H1 (cell line): ENCODE measurements around the gene GREM2. TPM values are rescaled to one million over a fixed set of nuclear protein-coding genes. Genes with fewer than 3 reads are reported as not detected.

Experiments
- CTCF ChIA-PET: fragments of 300-600 bp; sonication (Branson Sonifier 250); formaldehyde crosslinking; loops from one replicate; lab custom pipeline; 2021; ENCODE audit not compliant: partially characterized antibody; lab: Charles Lee
- POLR2A ChIA-PET: fragments of 300-600 bp; sonication (Branson Sonifier 250); formaldehyde crosslinking; loops from one replicate; lab custom pipeline; 2021; ENCODE audit warnings: inconsistent platforms; ENCODE audit not compliant: partially characterized antibody; lab: Charles Lee
- DNase-seq, 2 experiments: peaks; one replicate each; pipeline versions ENCODE4 v3.0.0 to v3.0.0-alpha.2; 2010 to 2022; ENCODE audit warnings: low spot score in 2 of 2, low read depth in 1 of 2, mixed read lengths in 1 of 2
- FAIRE-seq: peaks from 2 replicates; lab custom pipeline; 2011; peaks lifted over from hg19 to GRCh38; lab: Jason Lieb, UNC
- H2AFZ ChIP-seq: 2 replicates; pipeline ENCODE4 v1.8.1; 2012; ENCODE audit warnings: low read length, inconsistent platforms
- H2AK5ac ChIP-seq: 2 replicates; pipeline ENCODE4 v1.6.1; 2013; ENCODE audit warnings: low read depth, low read length
- H2BK120ac ChIP-seq: replicated peaks from 2 replicates; pipeline ENCODE3; 2013; ENCODE audit warnings: low read depth, low read length, inconsistent platforms
- H2BK12ac ChIP-seq: 2 replicates; pipeline ENCODE4 v1.6.1; 2013; ENCODE audit warnings: low read depth, low read length
- H2BK15ac ChIP-seq: 2 replicates; pipeline ENCODE4 v1.6.1; 2013; ENCODE audit warnings: low read length
- H2BK20ac ChIP-seq: 2 replicates; pipeline ENCODE4 v1.6.1; 2013; ENCODE audit warnings: low read length
- H2BK5ac ChIP-seq: 2 replicates; pipeline ENCODE4 v1.6.1; 2013; ENCODE audit warnings: low read depth, low read length
- H3K14ac ChIP-seq: 2 replicates; pipeline ENCODE4 v1.6.1; 2013; ENCODE audit warnings: inconsistent platforms; ENCODE audit not compliant: insufficient read length
- H3K18ac ChIP-seq: 2 replicates; pipeline ENCODE4 v1.6.1; 2013; ENCODE audit warnings: low read length; ENCODE audit errors: extremely low read depth
- H3K23ac ChIP-seq: 2 replicates; pipeline ENCODE4 v1.6.1; 2013; ENCODE audit warnings: inconsistent platforms; ENCODE audit not compliant: insufficient read length
- H3K23me2 ChIP-seq: 2 replicates; pipeline ENCODE4 v1.6.1; 2013; ENCODE audit warnings: low read depth, low read length
- H3K27ac ChIP-seq: 2 replicates; pipeline ENCODE4 v1.6.1; 2011; ENCODE audit warnings: low read depth, low read length, inconsistent platforms
- H3K27me3 ChIP-seq, 4 experiments: replicated peaks in 1 of 4; 1 replicate in 1 of 4; 2 replicates in 3 of 4; pipeline versions ENCODE4 v1.6.1 to v1.8.1; 2011 to 2013; ENCODE audit warnings: low read length in 3 of 4, mild to moderate bottlenecking in 3 of 4, inconsistent platforms in 2 of 4, mixed read lengths in 2 of 4, moderate library complexity in 1 of 4; ENCODE audit not compliant: control insufficient read depth in 3 of 4, insufficient read depth in 3 of 4; ENCODE audit errors: extremely low read depth in 1 of 4
- H3K36me3 ChIP-seq, 4 experiments: 2 replicates each; pipeline versions ENCODE4 v1.6.1 to v1.8.1; 2011 to 2013; ENCODE audit warnings: mild to moderate bottlenecking in 4 of 4, low read length in 3 of 4, moderate library complexity in 2 of 4, control low read depth in 1 of 4, inconsistent platforms in 1 of 4; ENCODE audit not compliant: insufficient read depth in 4 of 4, control insufficient read depth in 2 of 4
- H3K4ac ChIP-seq: replicated peaks from 2 replicates; pipeline ENCODE3; 2013; ENCODE audit warnings: low read length, low read depth, mixed read lengths, inconsistent platforms; ENCODE audit not compliant: insufficient read length
- H3K4me1 ChIP-seq, 4 experiments: replicated peaks in 1 of 4; 1 replicate in 1 of 4; 2 replicates in 3 of 4; pipeline versions ENCODE4 v1.6.1 to v1.8.1; 2011 to 2013; ENCODE audit warnings: low read length in 3 of 4, inconsistent platforms in 2 of 4, mixed read lengths in 1 of 4; ENCODE audit not compliant: insufficient read depth in 4 of 4, control insufficient read depth in 3 of 4
- H3K4me2 ChIP-seq, 2 experiments: 2 replicates each; pipeline versions ENCODE4 v1.6.1 to v1.8.1; 2011 to 2013; ENCODE audit warnings: low read depth in 2 of 2, low read length in 2 of 2, control low read depth in 1 of 2, inconsistent platforms in 1 of 2, mild to moderate bottlenecking in 1 of 2; ENCODE audit not compliant: insufficient read depth in 1 of 2
- H3K4me3 ChIP-seq, 4 experiments: fragments of 200-600, 300-600 bp in 1 of 4; sonication (generic), shearing (Covaris generic), sonication (Bioruptor Twin) in 1 of 4; 2 replicates each; pipeline versions ENCODE4 v1.5.1 to v1.8.1; 2011 to 2016; ENCODE audit warnings: low read length in 4 of 4, low read depth in 3 of 4, control low read depth in 2 of 4, inconsistent platforms in 2 of 4, mild to moderate bottlenecking in 2 of 4, mixed read lengths in 1 of 4, moderate library complexity in 1 of 4; ENCODE audit not compliant: insufficient read depth in 2 of 4; ENCODE audit errors: extremely low read depth in 1 of 4
- H3K56ac ChIP-seq: replicated peaks from 2 replicates; pipeline ENCODE3; 2013; ENCODE audit warnings: low read depth, mild to moderate bottlenecking, mixed read lengths, low read length, inconsistent platforms; ENCODE audit not compliant: insufficient read length
- H3K79me1 ChIP-seq: 2 replicates; pipeline ENCODE4 v1.6.1; 2013; ENCODE audit warnings: low read depth, low read length, control low read depth
- H3K79me2 ChIP-seq, 2 experiments: 2 replicates each; pipeline versions ENCODE4 v1.6.1 to v1.8.1; 2012 to 2013; ENCODE audit warnings: low read length in 2 of 2, mild to moderate bottlenecking in 2 of 2, inconsistent platforms in 1 of 2; ENCODE audit not compliant: insufficient read depth in 2 of 2, control insufficient read depth in 1 of 2
- H3K9ac ChIP-seq, 4 experiments: replicated peaks in 1 of 4; 1 replicate in 1 of 4; 2 replicates in 3 of 4; pipeline versions ENCODE4 v1.6.1 to v1.8.1; 2011 to 2013; ENCODE audit warnings: low read depth in 3 of 4, low read length in 3 of 4, control low read depth in 2 of 4, mild to moderate bottlenecking in 2 of 4, moderate library complexity in 2 of 4, inconsistent platforms in 1 of 4; ENCODE audit errors: extremely low read depth in 1 of 4
- H3K9me3 ChIP-seq, 2 experiments: 2 replicates each; pipeline versions ENCODE4 v1.6.1 to v1.8.1; 2012 to 2013; ENCODE audit warnings: mild to moderate bottlenecking in 2 of 2, moderate library complexity in 2 of 2, control low read depth in 1 of 2, inconsistent platforms in 1 of 2, low read depth in 1 of 2, low read length in 1 of 2, mixed read lengths in 1 of 2; ENCODE audit not compliant: insufficient read depth in 2 of 2
- H4K20me1 ChIP-seq, 2 experiments: replicated peaks in 1 of 2; 2 replicates each; pipeline versions ENCODE3 to v1.8.1; 2011 to 2013; ENCODE audit warnings: inconsistent platforms in 2 of 2, low read length in 2 of 2, mild to moderate bottlenecking in 1 of 2; ENCODE audit not compliant: insufficient read depth in 2 of 2, control insufficient read depth in 1 of 2
- H4K5ac ChIP-seq: 2 replicates; pipeline ENCODE4 v1.6.1; 2013; ENCODE audit warnings: low read length, low read depth, mixed read lengths, inconsistent platforms; ENCODE audit not compliant: insufficient read length
- H4K8ac ChIP-seq: 2 replicates; pipeline ENCODE4 v1.8.0; 2013; ENCODE audit warnings: mild to moderate bottlenecking, moderate library complexity, low read length, inconsistent platforms; ENCODE audit not compliant: insufficient read depth; ENCODE audit errors: extremely low read depth
- H4K91ac ChIP-seq: replicated peaks from 2 replicates; pipeline ENCODE3; 2013; ENCODE audit warnings: low read length, mixed read lengths, inconsistent platforms; ENCODE audit not compliant: insufficient read length
- CHD2 ChIP-seq: IDR thresholded peaks from 2 replicates; pipeline ENCODE4 v1.6.1; 2012; ENCODE audit warnings: low read length, improper control_type of control experiment
- FOSL1 ChIP-seq: IDR thresholded peaks from 2 replicates; pipeline ENCODE4 v1.6.1; 2011; ENCODE audit warnings: mild to moderate bottlenecking, low read depth, low read length, moderate library complexity; ENCODE audit not compliant: insufficient read depth
- NANOG ChIP-seq: IDR thresholded peaks from 2 replicates; pipeline ENCODE4 v1.6.1; 2011; ENCODE audit warnings: low read length, low read depth, mild to moderate bottlenecking, inconsistent platforms; ENCODE audit not compliant: insufficient read depth, poor library complexity, severe bottlenecking
- RBBP5 ChIP-seq: IDR thresholded peaks from 2 replicates; pipeline ENCODE4 v1.7.1; 2012; ENCODE audit warnings: low read depth, mild to moderate bottlenecking, inconsistent platforms, low read length, moderate library complexity, borderline replicate concordance
- RNF2 ChIP-seq: fragments of 200-900, 300-1000 bp; sonication (generic); IDR thresholded peaks from 2 replicates; pipeline ENCODE4 v1.7.1; 2016; ENCODE audit warnings: borderline replicate concordance, low read depth, mild to moderate bottlenecking, antibody characterized with exemption, low read length; ENCODE audit not compliant: poor library complexity, severe bottlenecking; ENCODE audit errors: missing control alignments
- SUZ12 ChIP-seq: fragments of 200-600 bp; sonication (generic); IDR thresholded peaks from 2 replicates; pipeline ENCODE4 v1.6.1; 2012; ENCODE audit warnings: mild to moderate bottlenecking, inconsistent platforms, low read length, moderate library complexity, mixed read lengths
- WGBS, 2 experiments: shearing (Covaris generic) in 1 of 2; methylation state at CpG; one replicate each; pipeline versions ENCODE4 v1.1.6 to v1.1.7; 2013 to 2015; ENCODE audit warnings: low lambda C conversion rate in 2 of 2, mixed read lengths in 2 of 2, inconsistent platforms in 1 of 2, low coverage in 1 of 2, missing lambda C conversion rate in 1 of 2; ENCODE audit not compliant: insufficient replicate concordance in 2 of 2, insufficient coverage in 1 of 2, insufficient read length in 1 of 2; ENCODE audit errors: extremely low coverage in 1 of 2, missing lambda C conversion rate in 1 of 2; 5-methylcytosine and 5-hydroxymethylcytosine counted together
- polyA plus RNA-seq, 7 experiments: library from polyadenylated mRNA; depleted of rRNA in 3 of 7; stranded (reverse) in 5 of 7; unstranded in 2 of 7; fragments of >200 nt in 5 of 7; fragments of 200-250 nt in 2 of 7; gene quantifications; 1 replicate in 5 of 7; 2 replicates in 1 of 7; 4 replicates in 1 of 7; pipeline versions ENCODE4 v1.2.1 to v1.2.3, GENCODE V29; 2011 to 2013; ENCODE audit warnings: missing spikeins in 2 of 7, mixed read lengths in 2 of 7
- total RNA-seq: library from RNA; stranded (reverse); fragmentation: NEBNext Ultra II Directional; extraction: Animal tissue kit (Norgen Biotek cat#: 25700); gene quantifications from 2 replicates; pipeline ENCODE4 v1.2.1, GENCODE V29; 2021

GREM2 gene
- total and polyA plus RNA-seq, 2 of the 8 experiments (the other 6 are each of a cell fraction or from before 2014, with no cell fraction given) = 0.05 TPM; not detected in 1

GRCh38 chr1:240508950-240509349, 103.0 kb downstream of the GREM2 start:
- Histone ChIP-seq H2AK5ac (no peak overlapping the region), H3K36me3 (no peaks in the 10 kb centered on the region), H3K23ac (no peak overlapping the region), H3K56ac (no peak overlapping the region), H3K27me3 (no peaks in the 10 kb centered on the region), H4K91ac (no peak overlapping the region), H3K79me1 (no peaks in the 10 kb centered on the region), H2BK5ac (no peak overlapping the region), H2BK12ac (no peak overlapping the region), H3K23me2 (no peaks in the 10 kb centered on the region), H2AFZ (no peak overlapping the region), H3K79me2 (no peaks in the 10 kb centered on the region), H3K4me1 (no peaks in the 10 kb centered on the region), H3K14ac (no peak overlapping the region), H2BK15ac (no peak overlapping the region), H3K18ac (no peak overlapping the region), H2BK120ac (no peak overlapping the region), H3K9me3 (no peaks in the 10 kb centered on the region), H3K4me3 (no peak overlapping the region), H3K4ac (no peak overlapping the region), H4K5ac (no peak overlapping the region), H3K27ac (no peak overlapping the region), H3K9ac (no peak overlapping the region), H2BK20ac (no peak overlapping the region), H4K20me1 (no peaks in the 10 kb centered on the region), H3K4me2 (no peak overlapping the region), H4K8ac (no peak overlapping the region)
- FAIRE-seq (no peak), DNase-seq (no peak)
- CTCF ChIA-PET = no interaction called here
- POLR2A ChIA-PET = no interaction called here
- WGBS, 2 experiments = 87% methylated on average over 2 of the region's 2 CpGs; no CpG with 5 or more reads in 1 of the 2 experiments
- TF ChIP-seq CHD2 (no peak), SUZ12 (no peak), RBBP5 (no peak), RNF2 (no peak), FOSL1 (no peak), NANOG (no peak)
